PFSK-1 (cell line): ENCODE results near the gene RASA3.

Experiments used
- FOXP2 ChIP-seq: optimal IDR thresholded peaks from 2 replicates; pipeline ENCODE3; 2011; ENCODE audit warnings: borderline replicate concordance, control low read depth, inconsistent platforms; ENCODE audit not compliant: insufficient read depth; ENCODE audit errors: extremely low read length, extremely low read depth
- POLR2AphosphoS5 ChIP-seq: IDR thresholded peaks from 2 replicates; pipeline ENCODE4 v1.6.1; 2012; ENCODE audit warnings: low read depth, mild to moderate bottlenecking, control low read depth, low read length, moderate library complexity
- SIN3A ChIP-seq: IDR thresholded peaks from 2 replicates; pipeline ENCODE4 v1.6.1; 2012; ENCODE audit warnings: mild to moderate bottlenecking, low read length, moderate library complexity, borderline replicate concordance; ENCODE audit not compliant: insufficient read depth
- TAF1 ChIP-seq: IDR thresholded peaks from 2 replicates; pipeline ENCODE4 v1.6.1; 2012; ENCODE audit warnings: low read length, control low read depth, borderline replicate concordance; ENCODE audit not compliant: insufficient read depth
- TF ChIP-seq, protein P1 (sequence below), 2 experiments: IDR thresholded peaks; 2 replicates each; pipeline versions ENCODE4 v1.6.1 to v1.8.0; 2011 to 2012; ENCODE audit warnings: low read depth in 2 of 2, low read length in 2 of 2, control low read depth in 1 of 2, inconsistent platforms in 1 of 2, mild to moderate bottlenecking in 1 of 2, moderate library complexity in 1 of 2; ENCODE audit not compliant: insufficient read depth in 1 of 2

DNA sequence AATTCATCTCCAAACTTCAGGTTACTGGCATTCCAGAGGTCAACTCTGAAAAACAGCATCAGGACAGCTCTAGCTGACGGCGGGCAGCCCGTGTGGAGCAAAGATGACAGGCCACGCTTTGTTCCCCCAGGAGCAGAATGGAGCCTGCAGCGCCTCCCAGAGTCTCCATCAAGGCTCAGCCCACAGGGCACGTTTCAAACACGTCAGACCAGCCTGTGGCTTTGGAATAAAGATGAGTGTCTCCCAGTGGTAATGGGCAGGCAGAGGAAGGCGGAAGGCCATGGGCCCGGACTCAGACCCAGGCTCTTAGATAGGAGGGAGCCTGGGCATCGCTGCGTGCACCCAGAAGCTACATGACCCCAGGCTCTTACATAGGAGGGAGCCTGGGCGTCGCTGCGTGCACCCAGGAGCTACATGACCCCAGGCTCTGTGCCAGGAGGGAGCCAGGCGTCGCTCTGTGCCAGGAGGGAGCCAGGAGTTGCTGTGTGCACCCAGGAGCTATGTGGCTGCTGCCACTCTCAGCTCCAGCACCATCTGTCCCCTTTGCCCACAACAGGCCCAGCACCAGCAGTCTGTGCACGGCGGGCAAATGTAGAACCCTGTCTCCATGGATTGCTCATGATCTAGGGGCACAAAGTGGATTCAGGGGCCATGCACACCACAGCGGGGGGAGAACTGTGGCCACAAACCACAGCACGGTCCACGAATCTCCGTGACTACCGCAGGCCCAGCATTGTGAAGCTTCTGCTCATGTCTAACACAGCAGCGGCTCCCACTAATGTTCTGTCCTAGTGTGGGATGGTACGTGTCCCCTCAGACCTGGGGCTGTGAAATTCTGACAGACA, 110.7 kb downstream of the RASA3 start:
- no peak for TF ChIP-seq SIN3A
- no peak for TF ChIP-seq FOXP2
- TF ChIP-seq TAF1, result no peak
- TF ChIP-seq POLR2AphosphoS5, result no peak
- TF ChIP-seq, protein P1, sequence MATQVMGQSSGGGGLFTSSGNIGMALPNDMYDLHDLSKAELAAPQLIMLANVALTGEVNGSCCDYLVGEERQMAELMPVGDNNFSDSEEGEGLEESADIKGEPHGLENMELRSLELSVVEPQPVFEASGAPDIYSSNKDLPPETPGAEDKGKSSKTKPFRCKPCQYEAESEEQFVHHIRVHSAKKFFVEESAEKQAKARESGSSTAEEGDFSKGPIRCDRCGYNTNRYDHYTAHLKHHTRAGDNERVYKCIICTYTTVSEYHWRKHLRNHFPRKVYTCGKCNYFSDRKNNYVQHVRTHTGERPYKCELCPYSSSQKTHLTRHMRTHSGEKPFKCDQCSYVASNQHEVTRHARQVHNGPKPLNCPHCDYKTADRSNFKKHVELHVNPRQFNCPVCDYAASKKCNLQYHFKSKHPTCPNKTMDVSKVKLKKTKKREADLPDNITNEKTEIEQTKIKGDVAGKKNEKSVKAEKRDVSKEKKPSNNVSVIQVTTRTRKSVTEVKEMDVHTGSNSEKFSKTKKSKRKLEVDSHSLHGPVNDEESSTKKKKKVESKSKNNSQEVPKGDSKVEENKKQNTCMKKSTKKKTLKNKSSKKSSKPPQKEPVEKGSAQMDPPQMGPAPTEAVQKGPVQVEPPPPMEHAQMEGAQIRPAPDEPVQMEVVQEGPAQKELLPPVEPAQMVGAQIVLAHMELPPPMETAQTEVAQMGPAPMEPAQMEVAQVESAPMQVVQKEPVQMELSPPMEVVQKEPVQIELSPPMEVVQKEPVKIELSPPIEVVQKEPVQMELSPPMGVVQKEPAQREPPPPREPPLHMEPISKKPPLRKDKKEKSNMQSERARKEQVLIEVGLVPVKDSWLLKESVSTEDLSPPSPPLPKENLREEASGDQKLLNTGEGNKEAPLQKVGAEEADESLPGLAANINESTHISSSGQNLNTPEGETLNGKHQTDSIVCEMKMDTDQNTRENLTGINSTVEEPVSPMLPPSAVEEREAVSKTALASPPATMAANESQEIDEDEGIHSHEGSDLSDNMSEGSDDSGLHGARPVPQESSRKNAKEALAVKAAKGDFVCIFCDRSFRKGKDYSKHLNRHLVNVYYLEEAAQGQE (IDR thresholded peaks at IDR 0.05; ENCODE audit: insufficient read depth in 1 of 2, low read depth in 2 of 2, low read length in 2 of 2), result no peak
